ENCODE data around the gene CKAP4.

DNA sequence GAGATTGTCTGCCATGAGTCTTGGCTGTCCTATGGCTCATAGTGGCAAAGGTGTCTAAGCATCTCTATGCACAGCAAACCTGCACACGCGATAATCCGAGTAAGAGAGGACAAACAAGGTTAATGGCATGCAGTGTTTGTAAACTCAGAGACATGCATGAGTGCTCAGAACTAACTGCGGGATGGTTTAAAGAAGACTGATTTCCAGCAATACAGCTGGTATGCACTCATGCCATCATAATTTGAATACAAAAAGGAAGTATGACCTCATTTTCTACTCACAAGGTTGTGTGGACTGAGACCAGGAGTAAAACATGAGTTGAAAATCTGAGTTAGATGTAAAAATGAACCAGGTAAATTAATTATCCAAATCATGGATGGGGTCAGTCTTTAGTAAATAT is 38.2 kb upstream of the CKAP4 start:
- no peak for TF ChIP-seq RFX5 (IDR thresholded peaks at IDR 0.05; ENCODE audit: low read depth, low read length)
- no peak for TF ChIP-seq HEY1 (CRISPR knock-in tag; IDR thresholded peaks at IDR 0.05; ENCODE audit: borderline replicate concordance)

Measured in K562 (cell line).